ENCODE results near the gene CUTA.

GRCh38 chr6:33413241-33414120, 4.4 kb downstream of the CUTA start:
- no peak for TF ChIP-seq EZH2phosphoT487 (IDR thresholded peaks at IDR 0.05; ENCODE audit: borderline replicate concordance)
- TF ChIP-seq, protein P1, sequence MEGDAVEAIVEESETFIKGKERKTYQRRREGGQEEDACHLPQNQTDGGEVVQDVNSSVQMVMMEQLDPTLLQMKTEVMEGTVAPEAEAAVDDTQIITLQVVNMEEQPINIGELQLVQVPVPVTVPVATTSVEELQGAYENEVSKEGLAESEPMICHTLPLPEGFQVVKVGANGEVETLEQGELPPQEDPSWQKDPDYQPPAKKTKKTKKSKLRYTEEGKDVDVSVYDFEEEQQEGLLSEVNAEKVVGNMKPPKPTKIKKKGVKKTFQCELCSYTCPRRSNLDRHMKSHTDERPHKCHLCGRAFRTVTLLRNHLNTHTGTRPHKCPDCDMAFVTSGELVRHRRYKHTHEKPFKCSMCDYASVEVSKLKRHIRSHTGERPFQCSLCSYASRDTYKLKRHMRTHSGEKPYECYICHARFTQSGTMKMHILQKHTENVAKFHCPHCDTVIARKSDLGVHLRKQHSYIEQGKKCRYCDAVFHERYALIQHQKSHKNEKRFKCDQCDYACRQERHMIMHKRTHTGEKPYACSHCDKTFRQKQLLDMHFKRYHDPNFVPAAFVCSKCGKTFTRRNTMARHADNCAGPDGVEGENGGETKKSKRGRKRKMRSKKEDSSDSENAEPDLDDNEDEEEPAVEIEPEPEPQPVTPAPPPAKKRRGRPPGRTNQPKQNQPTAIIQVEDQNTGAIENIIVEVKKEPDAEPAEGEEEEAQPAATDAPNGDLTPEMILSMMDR (conservative IDR thresholded peaks at IDR 0.05; ENCODE audit: low read length): no peak
